ENCODE results near the gene AEBP1. TPM values are rescaled to one million over a fixed set of nuclear protein-coding genes. Genes with fewer than 3 reads are reported as not detected.
A peak's percentile ranks its signal among the peaks of the same experiment; 100 is the strongest.
"Not testable (repeated sequence)": the region's sequence is repeated elsewhere in the genome, so short reads cannot be mapped to it uniquely, and the experiment has no call there.

AEBP1 gene
- total RNA-seq, 1 donor from 2014 or later = 12.4 TPM

DNA sequence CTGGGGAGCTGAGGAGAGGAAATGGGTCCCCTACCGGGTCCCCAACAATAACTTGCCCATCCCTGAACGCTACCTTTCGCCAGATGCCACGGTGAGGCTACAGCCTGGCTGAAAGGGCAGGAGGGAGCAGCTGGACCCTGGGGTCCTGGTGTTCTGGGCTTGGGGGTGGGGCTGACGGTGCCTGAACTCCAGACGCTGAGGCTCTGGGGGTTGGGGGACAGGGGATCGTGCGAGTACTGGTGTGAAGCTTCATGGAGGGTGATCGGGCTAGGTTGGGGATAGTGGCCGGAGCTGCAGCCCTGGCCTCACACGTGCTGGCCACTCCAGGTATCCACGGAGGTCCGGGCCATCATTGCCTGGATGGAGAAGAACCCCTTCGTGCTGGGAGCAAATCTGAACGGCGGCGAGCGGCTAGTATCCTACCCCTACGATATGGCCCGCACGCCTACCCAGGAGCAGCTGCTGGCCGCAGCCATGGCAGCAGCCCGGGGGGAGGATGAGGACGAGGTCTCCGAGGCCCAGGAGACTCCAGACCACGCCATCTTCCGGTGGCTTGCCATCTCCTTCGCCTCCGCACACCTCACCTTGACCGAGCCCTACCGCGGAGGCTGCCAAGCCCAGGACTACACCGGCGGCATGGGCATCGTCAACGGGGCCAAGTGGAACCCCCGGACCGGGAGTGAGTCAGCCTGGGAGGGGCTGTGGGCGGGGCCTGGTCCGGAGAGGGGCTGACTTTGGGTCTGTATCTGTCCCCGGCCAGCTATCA lies 8.3 kb downstream of the AEBP1 start:
- intact Hi-C loops (cut with DNase I) = no loop called here
- peak; percentile 39 for DNase-seq
- no peak for ATAC-seq (ENCODE audit: poor library complexity)

DNA sequence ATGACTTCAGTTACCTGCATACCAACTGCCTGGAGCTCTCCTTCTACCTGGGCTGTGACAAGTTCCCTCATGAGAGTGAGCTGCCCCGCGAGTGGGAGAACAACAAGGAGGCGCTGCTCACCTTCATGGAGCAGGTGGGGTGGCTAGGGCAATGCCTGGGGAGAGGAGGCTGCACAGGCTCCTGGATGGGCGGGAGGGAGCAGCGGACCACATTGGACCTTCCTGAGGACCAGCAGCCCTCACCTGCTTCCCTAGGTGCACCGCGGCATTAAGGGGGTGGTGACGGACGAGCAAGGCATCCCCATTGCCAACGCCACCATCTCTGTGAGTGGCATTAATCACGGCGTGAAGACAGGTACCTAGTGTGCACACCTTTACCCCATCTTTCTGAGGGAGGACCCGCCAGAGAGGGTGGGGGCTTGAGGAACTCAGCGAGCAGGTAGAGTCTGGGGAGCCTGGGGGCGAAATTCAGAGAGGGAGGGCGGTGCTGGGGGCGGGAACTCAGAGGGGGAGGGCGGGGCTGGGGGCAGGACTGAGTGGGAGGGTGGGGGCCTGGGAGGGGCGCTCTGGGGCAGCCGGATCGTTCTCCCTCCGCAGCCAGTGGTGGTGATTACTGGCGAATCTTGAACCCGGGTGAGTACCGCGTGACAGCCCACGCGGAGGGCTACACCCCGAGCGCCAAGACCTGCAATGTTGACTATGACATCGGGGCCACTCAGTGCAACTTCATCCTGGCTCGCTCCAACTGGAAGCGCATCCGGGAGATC lies 9.0 kb downstream of the AEBP1 start:
- peak; percentile 35 for DNase-seq
- ATAC-seq (ENCODE audit: poor library complexity) = no peak
- intact Hi-C loops (cut with DNase I) = no loop called here

DNA sequence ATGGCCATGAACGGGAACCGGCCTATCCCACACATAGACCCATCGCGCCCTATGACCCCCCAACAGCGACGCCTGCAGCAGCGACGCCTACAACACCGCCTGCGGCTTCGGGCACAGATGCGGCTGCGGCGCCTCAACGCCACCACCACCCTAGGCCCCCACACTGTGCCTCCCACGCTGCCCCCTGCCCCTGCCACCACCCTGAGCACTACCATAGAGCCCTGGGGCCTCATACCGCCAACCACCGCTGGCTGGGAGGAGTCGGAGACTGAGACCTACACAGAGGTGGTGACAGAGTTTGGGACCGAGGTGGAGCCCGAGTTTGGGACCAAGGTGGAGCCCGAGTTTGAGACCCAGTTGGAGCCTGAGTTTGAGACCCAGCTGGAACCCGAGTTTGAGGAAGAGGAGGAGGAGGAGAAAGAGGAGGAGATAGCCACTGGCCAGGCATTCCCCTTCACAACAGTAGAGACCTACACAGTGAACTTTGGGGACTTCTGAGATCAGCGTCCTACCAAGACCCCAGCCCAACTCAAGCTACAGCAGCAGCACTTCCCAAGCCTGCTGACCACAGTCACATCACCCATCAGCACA lies 9.7 kb downstream of the AEBP1 start:
- intact Hi-C loops (cut with DNase I) = no loop called here
- DNase-seq (peak; percentile 34), ATAC-seq (ENCODE audit: poor library complexity) (no peak)

DNA sequence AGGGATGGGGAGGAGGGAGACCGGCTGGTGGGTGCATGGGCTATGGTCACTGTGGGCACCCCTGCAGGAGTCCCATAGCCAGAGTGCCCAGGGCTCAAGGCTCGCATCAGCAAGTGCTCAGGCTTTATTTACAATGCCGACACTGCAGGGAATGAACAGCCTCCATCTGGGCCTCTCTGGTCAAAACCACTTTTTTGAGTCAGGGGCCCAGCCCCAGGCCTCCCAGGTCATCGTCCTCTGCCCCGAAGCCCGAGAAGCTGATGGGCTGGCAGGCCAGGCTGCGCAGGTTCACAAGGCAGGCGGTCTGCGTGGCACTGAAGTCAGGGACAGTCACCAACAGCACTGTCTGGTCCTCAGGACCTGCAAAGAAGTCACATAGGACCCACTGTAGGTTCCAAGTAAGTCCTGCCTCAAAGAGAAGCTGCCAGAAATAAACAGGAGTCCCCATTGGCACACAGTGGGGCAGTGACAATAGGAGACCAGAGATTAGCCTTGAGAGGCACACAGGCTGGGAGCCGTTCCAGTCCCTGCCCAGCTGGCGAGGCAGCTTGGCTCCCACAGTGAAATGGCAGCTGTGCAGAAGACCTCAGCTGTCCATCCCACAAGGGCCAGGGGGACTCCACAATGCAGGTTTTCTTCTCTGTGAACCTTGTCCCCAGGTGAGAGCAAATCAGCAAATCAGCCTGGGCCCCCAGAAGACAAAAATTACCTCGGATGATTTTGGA lies 10.6 kb downstream of the AEBP1 start:
- DNase-seq = peak; percentile 83
- ATAC-seq (ENCODE audit: poor library complexity) = peak; percentile 88
- intact Hi-C loops (cut with DNase I) = no loop called here

DNA sequence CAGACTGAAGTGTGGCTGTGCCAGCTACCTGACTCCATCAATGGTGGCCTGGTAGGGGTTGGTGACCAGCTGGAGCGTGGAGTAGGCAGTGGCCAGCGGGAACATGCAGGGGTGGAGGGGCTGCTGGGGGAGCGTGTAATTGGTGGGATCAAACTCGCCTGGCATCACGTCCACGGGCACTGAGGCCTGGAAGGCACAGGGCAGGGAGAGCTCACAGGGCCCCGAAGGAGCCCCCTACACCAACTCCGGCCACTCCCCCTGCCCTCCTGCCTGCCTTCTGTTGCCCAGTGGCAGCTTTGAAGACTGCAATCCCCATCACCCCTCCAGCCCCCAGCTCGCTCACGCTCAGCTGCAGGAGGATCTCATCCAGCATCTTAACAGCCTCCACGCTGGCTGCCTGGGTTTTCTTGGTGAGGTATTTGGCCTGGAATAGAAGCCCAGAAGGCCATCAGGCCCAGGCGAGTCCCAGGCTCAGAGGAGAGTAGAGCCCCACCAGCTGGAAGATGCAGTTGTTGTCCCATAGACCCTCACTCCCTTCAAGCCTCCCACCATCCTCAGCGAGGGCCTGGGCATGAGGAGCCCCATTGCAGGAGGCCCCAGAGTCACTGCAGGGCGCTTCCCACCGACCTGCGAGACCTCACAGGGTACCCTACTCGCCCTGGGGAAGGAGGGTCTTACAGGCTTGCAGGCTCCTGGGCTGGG lies 12.1 kb downstream of the AEBP1 start:
- DNase-seq (peak; percentile 32), ATAC-seq (ENCODE audit: poor library complexity) (no peak)
- intact Hi-C loops (cut with DNase I) = no loop called here

DNA sequence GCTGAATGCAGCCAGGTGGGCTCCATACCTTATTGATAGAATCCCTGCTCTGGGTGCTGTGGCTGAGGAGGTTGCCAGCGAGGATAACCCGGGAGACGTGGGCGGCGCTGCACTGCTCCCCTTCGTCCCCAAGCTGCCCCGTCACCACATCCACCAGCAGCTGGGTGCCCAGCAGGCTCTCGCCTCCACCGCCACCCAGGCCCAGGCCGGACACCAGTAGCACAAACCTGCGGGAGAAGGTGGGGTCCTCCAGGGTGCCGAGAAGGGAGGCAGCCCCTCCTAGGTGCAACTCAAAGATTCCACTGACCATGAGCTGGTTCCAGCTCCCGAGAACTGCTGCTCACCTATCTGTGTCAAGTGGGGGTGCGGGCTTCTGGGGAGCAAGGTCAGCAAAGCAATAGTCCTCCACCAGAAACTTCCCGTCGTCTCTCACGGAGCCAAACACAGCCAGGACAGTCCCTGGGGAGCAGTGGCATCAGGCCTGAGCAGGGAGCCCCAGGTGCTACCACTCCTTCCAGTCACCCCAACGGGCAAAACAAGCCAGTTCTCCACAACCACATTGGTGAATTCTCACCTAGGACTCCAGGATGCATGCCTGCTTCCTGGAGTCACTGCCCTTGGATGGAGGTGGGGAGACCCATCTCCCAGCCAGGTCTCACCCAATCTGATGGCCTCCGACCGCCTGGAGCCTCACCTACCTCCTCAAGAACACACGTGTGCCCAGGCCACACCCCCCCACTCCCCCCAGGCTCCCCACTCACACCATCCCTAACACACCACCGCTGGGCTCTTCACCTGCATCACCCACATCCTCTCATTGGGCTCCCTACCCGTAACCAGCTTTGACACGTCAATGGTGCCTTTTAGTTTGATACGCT lies 12.9 kb downstream of the AEBP1 start:
- intact Hi-C loops (cut with DNase I) = no loop called here
- no peak for ATAC-seq (ENCODE audit: poor library complexity)
- DNase-seq = peak; percentile 35

DNA sequence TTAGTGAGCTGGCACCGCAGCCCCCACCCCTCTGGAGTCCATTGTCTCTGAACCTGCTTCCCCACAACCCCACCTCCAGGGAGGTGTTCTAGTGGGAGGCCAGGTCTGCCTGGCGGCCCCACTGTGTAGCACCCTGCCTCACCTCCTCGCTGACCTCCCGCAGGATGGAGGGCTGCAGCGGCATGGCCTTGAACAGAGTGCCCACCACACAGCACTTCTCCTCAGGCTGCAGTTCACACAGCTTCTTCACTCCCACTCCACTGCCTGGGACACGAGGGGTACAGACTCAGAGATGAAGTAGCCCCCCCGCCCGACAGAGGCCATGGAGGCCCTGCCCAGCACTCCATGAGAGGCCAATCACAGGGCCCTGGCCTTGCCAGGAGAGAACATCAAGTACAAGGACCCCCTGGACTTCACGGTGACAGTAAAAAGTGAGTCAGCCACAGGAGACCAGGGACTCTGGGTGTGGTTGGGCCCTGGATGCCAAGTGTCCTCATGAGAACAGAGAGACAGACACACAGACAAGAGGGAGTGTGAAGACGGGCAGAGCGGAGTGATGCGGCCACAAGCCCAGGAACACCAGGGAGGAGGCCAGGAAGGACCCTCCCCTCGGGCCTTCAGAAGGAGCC lies 13.8 kb downstream of the AEBP1 start:
- intact Hi-C loops (cut with DNase I) = no loop called here

DNA sequence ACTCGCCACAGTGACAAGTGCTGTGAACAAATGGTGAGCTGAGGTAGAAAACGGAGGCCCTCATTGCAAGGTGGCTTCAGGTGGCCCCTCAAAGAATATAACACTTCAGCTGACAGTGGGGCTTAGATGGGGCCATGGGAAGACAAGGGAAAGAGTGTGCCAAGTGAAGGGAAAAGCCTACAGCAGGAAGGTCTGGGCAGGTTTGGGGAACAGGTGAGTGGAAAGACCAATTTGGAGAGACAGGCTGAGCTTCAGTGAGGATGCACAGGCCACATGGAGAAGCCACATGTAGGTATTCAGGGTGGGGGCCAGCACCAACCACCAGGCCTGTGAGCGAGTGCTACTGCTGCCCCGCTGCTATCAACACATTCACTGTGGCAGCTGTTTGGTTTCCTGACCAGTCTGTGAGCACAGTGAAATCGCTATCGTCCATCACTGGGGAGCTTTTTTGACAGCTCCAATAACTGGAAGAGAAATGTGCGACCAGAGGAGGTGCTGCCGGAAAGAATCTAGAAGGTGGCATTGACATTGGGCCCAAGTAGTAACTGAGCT lies 15.8 kb downstream of the AEBP1 start:
- DNase-seq (no peak), ATAC-seq (ENCODE audit: poor library complexity) (no peak)
- intact Hi-C loops (cut with DNase I) = loop anchor here (5.0 kb wide), 1 partner anchor 38 kb away; the partner anchor contains the start of gene POLM

More for the DNA sequence above, 13.8 kb downstream of the AEBP1 start:
- ATAC-seq (ENCODE audit: poor library complexity) (no peak), DNase-seq (no peak)

DNA sequence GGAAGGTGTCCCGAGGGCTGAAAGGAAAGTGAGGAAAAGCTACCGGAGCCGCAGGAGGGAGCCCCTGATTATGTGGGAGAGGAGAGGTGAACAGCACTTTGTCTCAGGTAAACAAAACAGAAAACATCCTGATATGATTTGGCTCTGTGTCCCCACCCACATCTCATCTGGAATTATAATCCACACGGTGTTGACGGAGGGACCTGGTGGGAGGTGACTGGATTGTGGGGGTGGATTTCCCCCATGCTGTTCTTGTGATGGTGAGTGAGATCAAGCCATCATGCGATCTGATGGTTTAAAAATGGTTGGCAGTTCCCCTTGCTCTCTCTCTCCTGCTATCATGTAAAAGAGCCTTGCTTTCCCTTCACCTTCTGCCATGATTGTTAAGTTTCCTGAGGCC lies 16.2 kb downstream of the AEBP1 start:
- ATAC-seq (ENCODE audit: poor library complexity) (no peak), DNase-seq (no peak)
- intact Hi-C loops (cut with DNase I) = loop anchor here (5.0 kb wide), 1 partner anchor 38 kb away; the partner anchor contains the start of gene POLM

DNA sequence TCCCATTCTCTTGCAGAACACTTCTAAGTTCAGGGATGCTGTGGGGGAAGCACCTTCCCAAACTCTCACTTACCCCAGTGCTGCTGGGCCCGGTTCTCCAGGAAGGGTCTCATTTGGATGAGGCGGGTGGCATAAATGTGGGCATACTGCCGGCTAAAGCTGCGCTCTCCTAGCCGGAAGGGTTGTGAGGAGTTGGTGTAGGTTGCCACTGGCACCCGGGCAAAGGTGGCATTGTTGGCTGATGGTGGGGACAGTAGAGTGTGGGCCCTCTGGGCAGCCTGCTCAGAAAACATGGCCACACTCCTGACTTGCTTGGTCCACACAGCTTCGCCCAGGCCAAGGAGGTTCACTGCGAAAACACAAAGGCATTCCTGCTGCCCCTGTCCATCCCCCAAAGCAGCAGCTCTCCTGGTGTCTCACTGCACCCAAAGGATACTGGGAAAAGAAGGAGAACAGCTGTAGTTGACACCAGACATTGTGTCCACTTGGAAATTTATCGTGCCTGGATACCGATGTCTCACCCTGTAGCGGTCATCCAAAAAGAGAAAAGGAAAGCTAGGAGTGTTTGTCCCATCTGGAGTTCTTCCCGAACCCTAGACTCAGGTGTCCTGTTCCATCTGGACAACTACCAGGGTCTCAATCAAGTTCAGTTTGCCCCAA lies 17.7 kb downstream of the AEBP1 start:
- intact Hi-C loops (cut with DNase I) = loop anchor here (5.0 kb wide), 1 partner anchor 40 kb away; the partner anchor contains the start of gene POLM
- ATAC-seq (ENCODE audit: poor library complexity) (no peak), DNase-seq (no peak)

DNA sequence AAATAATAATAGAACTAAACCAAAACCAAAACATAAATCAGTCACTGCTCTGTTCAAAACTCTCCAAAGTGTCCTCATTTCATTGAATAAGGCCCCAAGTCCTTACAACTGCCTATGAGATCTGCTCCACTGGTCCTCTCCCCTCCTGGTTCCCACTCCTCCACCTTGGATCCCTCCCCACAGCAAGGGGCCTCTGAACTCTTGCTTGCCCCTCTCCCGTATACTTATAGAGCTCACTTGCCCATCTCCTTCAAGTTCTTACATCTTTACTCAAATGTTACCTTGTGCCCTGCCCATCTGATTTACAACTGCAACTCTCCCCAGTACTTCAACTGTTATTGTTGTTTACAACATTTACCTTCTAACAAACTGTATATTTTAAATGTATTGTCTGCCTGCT lies 18.4 kb downstream of the AEBP1 start:
- no peak for ATAC-seq (ENCODE audit: poor library complexity)
- DNase-seq = no peak
- intact Hi-C loops (cut with DNase I) = loop anchor here (5.0 kb wide), 1 partner anchor 40 kb away; the partner anchor contains the start of gene POLM

DNA sequence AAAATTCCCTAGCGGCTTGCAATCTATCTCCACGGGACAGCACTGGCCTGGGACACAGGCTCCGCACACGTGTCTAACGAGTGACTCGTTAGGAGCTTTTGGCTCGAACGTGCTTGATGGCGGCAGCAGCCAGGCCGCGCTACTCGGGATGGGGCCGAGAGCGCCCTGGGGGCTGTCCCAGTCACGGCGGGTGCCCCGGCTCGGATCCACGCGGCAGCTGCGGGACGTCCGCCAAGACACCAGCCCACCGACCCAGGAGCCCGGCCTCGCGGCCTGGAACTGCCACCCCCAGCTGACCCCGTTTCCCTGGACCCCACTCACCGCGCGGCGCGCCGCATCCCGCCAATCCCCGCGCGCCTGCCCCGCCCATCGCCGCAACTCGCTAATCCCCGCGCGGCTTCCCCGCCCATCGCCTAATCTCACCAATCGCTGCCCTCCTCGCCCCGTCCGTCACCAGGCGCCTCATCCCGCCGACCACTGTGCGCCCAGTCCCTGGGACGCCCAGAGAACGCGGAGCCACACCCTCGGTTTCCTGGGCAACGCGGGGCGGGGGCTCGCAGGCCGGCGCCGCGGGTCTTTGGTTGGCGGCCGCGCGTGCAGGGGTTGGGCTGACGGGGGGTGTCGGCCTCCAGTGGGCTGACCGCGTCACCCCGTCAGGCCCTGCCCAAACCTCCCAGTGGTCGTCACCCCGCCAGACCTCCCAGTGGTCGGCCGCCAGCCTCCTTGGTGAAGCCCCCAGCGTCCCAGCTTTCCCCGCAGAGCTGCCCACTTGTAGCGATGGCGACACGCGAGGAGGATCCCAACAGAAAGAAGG lies 19.3 kb downstream of the AEBP1 start, which contains the start of gene POLD2:
Gene POLD2 (minus strand): TSS at position 359 of the 814 bp plus-strand sequence. CDS start 1,495 bp downstream, outside the sequence.
- peak; percentile 99 for DNase-seq
- intact Hi-C loops (cut with DNase I) = loop anchor here (5.0 kb wide), 1 partner anchor 41 kb away; the partner anchor contains the start of gene POLM
- ATAC-seq (ENCODE audit: poor library complexity) = peak; percentile 98

DNA sequence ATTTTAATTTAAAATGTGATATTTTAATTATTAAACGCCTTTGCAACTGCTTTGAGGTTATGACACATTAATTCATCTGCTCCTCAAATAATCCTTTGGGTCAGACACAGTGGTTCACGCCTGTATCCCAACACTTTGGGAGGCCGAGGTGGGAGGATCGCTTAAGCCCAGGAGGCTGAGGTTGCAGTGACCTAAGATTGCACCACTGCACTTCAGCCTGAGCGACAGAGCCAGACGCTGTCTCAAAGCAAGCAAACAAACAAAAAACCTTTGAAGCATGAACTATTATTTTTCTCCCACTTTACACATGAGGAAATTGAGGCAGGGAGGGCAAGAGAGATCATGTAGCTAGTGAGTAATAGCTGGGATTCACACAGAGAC lies 20.7 kb downstream of the AEBP1 start:
- no peak for DNase-seq
- ATAC-seq (ENCODE audit: poor library complexity) = no peak
- intact Hi-C loops (cut with DNase I) = loop anchor here (5.0 kb wide), 2 partner anchors 43 to 72 kb away; partner anchors contain the start of gene POLM

DNA sequence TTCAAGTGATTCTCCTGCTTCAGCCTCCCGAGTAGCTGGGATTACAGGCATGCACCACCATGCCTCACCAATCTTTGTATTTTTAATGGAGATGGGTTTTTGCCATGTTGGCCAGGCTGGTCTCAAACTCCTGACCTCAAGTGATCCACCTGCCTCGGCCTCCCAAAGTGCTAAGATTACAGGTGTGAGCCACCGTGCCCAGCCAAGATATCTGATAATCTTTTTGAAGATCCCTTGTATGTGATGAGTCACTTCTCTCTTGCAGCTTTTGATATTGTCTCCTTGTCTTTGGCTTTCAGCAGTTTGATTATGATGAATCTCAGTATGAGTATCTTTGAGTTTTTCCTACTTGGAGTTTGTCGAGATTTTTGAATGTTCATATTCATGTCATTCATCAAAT lies 22.4 kb downstream of the AEBP1 start:
- DNase-seq; ATAC-seq (ENCODE audit: poor library complexity): not testable (repeated sequence)
- intact Hi-C loops (cut with DNase I) = loop anchor here (5.0 kb wide), 1 partner anchor 71 kb away; no protein-coding TSS in a partner anchor

DNA sequence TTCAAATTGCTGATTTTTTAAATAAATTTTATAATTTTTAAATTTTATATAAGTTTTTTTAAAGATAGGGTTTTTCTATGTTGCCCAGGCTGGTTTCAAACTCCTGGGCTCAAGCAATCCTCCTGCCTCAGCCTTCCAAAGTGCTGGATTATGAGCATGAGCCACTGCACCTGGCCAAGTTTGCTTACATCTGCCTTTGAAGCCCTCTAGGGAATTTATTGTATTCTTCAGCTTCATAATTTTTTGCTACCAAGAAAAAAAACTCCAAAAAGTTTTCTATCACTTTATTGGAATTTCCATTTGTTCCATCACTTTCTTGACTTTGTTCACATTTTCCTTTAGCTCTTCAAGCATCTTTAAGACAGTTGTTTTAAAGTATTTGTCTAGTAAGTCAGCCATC lies 23.0 kb downstream of the AEBP1 start:
- intact Hi-C loops (cut with DNase I) = loop anchor here (5.0 kb wide), 1 partner anchor 70 kb away; no protein-coding TSS in a partner anchor
- ATAC-seq (ENCODE audit: poor library complexity) (no peak), DNase-seq (no peak)
